HG03039 (cell line): ENCODE measurements around the gene SF3B6.
A peak's percentile ranks its signal among the peaks of the same experiment; 100 is the strongest.
"Not testable (repeated sequence)": the region's sequence is repeated elsewhere in the genome, so short reads cannot be mapped to it uniquely, and the experiment has no call there.

Source experiments
- ATAC-seq: cut with Tn5 transposase; IDR thresholded peaks from one replicate; pipeline ENCODE4 v1.9.1; 2021; ENCODE audit warnings: mild to moderate bottlenecking, moderate library complexity; ENCODE audit not compliant: unreplicated experiment

Gene SF3B6

DNA sequence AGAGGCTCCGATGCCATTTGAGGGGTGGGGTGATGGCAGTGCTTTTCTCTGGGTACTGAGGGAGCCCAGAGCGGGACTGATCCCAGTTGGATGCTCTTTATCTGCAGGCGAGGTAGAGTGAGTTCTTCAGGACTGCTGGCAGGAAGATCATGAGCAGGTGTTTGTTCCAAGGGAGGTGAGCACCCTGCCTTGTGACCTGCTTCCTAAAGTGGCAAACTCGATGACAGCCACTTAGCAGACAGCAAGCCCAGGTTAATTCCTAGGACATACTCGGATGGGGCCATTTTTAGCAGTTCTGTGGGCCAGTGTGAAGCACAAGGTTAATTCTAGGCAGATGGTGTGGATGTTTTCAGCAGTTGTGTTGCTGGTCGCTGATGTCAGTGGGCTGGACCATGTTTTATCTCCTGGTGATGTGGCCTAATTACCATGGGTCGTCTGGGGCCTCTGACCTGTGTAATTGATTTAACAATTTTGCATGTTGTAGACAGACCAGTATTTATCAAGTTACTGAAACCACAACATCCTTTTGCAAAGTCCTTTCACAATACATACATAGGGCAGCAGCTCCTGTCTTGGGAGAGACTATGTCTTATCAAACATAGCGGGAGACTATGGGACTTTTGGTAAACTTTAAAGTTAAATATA lies 21.6 kb downstream of the SF3B6 start:
- ATAC-seq = no peak

DNA sequence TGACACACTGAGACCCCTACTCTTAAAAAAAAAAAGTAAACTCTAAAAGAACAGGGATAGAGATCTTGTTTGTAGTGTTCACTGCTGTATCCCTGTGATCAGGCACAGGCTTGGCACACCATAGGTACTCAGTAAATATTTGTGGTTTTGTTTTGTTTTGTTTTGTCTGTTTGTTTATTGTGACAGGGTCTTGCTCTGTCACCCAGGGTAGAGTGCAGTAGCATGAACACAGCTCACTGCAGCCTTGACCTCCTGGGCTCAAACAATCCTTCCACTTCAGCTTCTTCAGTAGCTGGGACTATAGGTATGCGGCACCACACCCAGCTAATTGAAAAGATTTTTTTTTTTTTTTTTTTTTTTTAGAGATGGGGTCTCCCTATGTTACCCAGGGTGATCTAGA lies 23.2 kb downstream of the SF3B6 start:
- ATAC-seq = no peak

GRCh38 chr2:24051833-24052232 lies 24.3 kb downstream of the SF3B6 start:
- no peak for ATAC-seq

DNA sequence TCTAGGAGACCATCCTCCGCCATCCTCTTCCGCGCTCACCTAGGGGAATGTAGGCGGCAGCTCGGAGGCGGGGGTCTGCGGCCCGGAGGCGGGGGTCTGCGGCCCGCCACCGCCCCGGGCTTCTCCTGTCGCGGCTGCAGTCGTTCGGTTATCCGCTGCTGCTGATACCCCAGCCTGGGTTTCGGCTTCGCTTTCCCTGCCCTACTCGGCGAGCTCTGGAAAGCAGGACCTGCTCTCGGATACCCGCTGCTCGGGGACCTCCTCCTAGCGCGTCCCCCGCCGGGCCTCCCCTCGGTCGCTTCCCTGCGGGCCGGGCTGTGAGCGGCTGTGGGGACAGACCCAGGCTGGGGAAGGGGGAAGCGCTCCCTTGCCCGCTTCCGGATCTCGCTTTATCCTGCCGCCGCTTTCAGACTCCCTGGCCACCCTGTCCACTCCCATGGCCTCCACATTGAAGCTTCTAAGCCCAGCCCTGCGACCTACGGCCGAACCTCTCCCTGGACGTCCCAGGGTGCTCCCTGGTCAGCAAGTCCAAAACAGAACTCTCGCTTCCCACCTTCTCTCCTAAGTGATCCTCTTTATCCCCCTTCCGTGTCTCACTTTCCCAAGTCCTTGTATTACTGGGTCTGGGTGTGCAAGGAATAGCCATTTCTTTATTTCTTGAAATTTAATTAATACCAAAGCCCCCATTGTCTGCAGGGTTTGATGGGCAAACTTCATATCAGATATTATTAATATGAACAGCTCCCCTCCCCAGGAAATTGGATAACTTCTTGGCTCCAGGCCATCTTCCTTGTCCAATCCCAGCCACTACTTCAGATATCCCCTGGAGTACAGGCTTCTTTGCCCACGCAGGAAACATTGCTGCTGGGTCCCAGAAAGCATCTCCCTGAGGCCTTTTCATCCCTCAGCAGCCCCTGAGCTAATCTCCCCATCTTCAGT lies 25.8 kb downstream of the SF3B6 start:
- ATAC-seq = no peak

GRCh38 chr2:24049485-24050021 lies 26.6 kb downstream of the SF3B6 start, which contains the start of gene FKBP1B:
Gene FKBP1B (plus strand): TSS chr2:24049741. CDS start chr2:24049850, 109 bp downstream.
- no peak for ATAC-seq

GRCh38 chr2:24048769-24049484 lies 27.2 kb downstream of the SF3B6 start:
- ATAC-seq = no peak

DNA sequence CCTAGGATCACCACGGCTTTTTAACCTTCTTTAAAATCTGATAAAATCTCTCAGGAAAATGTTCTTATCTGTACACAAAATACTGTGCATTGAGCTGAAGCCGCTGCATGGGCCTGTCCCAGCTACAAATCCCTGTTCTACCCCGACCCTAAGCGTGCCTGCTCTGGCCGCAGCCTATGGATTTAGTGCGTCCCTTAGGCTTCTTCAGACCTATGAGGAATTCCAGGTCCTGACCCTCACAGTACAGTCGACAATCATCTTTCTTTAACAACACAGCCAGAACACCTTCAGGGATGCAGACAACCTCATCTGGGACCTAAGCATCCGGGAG lies 28.5 kb downstream of the SF3B6 start:
- ATAC-seq = no peak

DNA sequence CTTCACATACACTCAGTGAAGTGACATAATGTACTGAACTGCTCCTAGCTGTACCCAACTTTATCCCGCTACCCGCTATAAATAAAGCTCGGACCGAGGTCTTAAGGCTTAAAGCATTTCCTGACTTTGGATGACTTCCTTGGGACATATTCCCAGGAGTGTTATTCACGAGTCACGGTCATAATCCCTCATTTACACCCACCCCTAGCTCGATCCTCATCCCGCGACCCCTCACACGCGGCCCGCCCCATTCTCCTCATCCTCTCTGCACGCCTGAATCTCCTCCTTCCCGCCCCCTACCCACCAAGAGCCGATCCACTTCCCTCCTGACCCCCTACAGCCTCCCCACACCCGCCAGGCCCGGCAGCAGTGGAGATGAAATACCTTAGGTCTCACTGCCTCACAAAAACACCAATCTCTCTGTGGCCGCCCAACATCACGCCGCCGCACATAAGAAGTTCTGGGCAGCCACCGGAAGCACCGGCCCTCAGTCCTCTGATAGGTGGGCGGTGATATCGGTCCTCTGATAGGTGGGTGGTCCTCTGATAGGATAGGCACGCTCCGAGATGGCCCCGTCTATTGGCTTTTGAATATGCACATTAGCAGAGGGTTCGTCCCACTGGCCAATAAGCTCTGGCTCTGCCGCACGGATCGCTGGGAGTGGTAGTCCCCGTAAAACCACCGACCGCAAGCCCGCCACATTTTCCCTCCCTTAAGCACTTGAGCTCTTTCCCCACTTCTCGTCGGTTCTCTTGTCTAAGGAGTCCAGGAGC lies 29.0 kb downstream of the SF3B6 start, which contains the start of gene WDCP:
Gene WDCP, minus strand, starts transcription at position 462 of the 773 bp plus-strand sequence. CDS start 7,897 bp downstream, outside the sequence.
- peak; percentile 99 for ATAC-seq

DNA sequence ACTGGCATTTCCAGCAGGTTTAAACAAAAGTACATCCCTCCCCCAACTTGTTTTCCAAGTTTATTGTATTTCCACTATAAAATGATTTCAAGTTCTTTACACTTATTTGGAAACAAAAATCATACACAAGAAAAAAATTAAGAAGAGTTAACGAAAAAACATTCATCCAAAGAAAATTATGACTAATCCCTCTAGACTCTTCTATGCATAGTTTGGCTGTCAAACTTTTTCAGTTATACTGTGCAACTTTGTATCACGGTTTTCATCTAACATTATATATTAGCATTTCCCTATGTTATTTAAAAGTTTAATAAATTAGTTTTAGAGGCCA lies 29.6 kb downstream of the SF3B6 start:
- ATAC-seq = no peak

- no peak for ATAC-seq
Observed at GRCh38 chr2:24045511-24046508, 30.3 kb downstream of the SF3B6 start.

DNA sequence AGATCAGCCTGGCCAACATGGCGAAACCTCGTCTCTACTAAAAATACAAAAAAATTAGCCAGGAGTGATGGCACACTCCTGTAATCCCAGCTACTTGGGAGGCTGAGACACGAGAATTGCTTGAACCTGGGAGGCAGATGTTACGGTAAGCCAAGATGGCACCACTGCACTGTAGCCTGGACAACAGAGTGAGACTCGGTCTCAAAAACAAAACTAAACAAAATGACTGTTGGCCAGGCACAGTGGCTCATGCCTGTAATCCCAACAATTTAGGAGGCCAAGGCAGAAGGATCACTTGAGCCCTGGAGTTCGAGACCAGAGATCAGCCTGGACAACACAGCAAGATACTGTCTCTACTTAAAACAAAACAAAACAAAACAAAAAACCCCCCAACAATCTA lies 33.0 kb downstream of the SF3B6 start:
- ATAC-seq = not testable (repeated sequence)

DNA sequence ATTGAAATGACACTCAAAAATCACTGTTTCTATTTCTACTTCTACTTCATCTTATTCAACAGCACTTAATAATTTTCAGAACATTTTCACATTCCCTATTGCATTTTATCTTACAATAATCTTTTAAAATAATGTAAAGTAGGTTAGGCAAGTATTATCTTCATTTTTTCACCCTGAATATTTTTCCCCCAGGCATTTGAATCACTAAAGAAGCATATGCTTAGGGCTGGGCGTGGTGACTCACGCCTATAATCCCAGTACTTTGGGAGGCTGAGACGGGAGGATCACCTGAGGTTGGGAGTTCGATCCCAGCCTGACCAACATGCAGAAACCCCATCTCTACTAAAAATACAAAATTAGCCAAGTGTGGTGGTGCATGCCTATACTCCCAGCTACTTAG lies 35.6 kb downstream of the SF3B6 start:
- no peak for ATAC-seq

DNA sequence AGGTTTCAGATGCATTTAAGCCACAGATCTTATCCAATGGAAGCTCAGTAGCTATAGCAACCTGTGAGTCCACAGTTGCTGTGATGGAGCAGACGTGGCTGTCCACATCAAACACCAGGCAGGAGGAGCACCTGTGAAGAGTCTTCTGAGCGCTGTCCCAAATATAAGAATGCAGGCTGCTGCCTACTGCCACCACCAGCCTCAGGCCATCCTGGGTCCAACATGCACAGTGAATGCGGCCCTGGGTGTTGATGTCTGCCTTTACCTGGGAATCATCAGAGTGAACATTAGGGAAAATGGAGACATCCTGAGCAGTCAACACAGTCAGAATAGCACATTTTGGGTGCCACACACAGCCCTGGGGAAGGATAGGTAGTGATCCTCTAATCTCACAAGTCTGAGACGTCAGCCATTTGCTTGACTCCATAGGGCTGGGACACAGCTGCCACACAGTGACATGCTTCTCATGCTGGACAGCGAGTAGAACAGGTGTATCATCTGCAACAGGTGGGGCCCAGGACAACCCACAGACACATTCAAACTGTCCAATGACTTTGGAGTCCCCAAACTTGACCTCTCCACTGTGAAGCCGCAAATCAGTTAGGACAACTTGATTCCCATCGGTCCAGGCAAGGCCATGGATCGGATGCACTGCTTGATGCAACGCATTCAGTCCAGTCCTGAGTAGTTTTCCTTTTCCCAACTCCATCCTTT lies 37.2 kb downstream of the SF3B6 start:
- ATAC-seq = no peak

- no peak for ATAC-seq
Observed at GRCh38 chr2:24026233-24026632, 49.9 kb downstream of the SF3B6 start.

GRCh38 chr2:24024996-24025663 lies 51.0 kb downstream of the SF3B6 start:
- ATAC-seq = no peak

DNA sequence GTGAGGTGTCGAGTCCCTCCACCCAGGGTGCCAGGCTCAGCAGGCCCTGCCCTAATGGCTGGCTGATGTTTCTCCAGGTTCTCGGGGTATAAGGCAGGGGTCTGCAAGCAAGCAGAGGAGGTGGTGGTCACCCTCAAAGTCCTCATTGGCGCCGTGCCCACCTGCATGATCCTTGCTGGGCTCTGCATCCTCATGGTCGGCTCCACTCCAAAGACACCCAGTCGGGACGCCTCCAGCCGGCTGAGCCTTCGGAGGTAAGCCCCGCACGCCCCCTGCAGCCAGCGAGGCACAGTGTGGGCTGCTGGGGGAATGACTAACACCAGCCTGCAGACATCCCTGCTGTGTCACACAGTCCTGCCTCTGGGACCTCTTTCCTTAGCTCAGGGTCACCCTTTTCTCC lies 52.1 kb downstream of the SF3B6 start:
- ATAC-seq = no peak

DNA sequence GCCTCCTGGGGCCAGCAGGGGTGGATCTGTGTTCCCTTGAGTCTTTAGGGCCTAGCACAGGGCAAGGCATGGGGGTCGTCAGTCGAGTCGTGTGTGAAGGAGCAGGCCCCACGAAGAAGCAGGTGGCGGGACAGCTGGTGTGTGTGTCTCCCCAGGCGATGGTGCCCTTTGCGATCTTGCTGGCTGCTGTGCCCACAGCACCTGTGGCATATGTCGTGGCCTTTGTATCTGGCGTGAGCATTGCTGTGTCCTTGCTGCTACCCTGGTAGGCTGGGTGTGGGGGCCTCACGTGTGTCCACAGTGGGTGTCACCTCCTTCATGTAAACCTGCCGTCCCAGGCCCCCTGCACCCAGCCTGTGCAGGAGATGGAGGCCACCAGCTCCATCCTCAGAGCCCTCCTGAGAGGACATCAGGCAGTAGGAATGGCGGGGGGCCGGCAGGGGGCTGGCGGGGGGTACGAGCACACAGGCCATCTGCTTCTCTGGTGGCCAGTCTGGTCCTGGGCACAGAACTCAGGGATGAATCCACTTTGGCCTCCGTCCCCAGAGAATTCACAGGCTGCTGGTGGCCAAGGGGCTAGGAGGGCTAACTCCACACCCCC lies 53.1 kb downstream of the SF3B6 start:
- no peak for ATAC-seq
